ENCODE data around the gene LRP2.
"Not testable (repeated sequence)": the region's sequence is repeated elsewhere in the genome, so short reads cannot be mapped to it uniquely, and the experiment has no call there.

Gene LRP2

DNA sequence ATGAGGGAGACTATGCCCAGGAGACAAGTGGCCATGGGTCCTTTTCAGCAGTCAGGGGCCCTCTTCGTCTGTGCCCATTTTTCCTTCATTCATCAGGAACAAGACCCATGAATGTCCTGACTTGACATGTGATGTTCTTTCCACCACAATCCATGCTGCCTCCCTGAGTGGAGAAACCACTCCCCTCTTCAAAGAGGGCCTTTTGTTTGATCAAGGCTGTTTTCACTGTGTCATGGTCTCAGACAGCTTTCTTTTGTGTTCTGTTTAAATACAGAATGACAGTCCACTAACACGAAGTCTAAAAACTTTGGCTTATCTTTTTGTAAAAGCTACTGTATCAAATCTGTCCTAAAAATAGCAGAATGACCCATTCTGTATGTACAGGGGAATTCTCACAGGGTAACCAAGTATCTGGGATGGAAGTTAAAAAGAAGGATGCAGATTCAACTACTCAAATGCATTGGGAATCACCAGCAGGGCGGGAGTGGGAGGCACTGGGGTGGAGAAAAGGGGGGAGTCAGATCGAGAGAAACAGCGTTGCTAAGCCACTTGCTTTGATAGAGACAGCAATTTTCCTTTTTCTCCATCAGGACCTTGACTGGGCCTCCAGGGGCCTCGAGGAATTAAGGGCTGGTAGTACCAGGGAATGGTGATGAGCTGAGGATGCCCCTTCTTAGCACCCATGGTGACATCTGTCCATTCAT is 13.9 kb downstream of the LRP2 start:
- DNase-seq (ENCODE audit: low spot score): no peak

GRCh38 chr2:169345486-169346437 is 16.6 kb downstream of the LRP2 start:
- DNase-seq (ENCODE audit: low spot score): no peak

- DNase-seq (ENCODE audit: low spot score): no peak
Observed at GRCh38 chr2:169344736-169345485, 17.4 kb downstream of the LRP2 start.

- DNase-seq (ENCODE audit: low spot score): no peak
Observed at GRCh38 chr2:169343202-169343601, 19.1 kb downstream of the LRP2 start.

GRCh38 chr2:169339657-169340056 is 22.7 kb downstream of the LRP2 start:
- no peak for DNase-seq (ENCODE audit: low spot score)

DNA sequence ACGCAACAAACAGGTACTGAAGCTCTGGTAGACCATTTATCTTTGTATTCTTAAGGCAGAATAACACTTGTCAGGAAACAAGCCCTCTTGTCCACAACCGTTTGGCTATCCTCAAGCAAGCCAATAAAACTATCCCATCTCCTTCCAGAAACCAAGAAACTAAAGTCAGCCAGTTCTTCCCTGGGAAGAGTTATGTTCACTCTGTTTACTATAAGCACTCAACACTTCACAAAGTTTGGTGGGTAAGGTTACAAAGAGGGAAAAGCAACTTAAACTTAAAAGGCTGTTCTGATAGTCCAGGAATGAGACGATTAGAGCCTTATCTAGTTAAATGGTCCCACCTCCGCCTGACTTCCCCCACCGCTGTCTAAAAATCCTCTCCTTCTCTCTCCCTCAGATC is 25.6 kb downstream of the LRP2 start:
- DNase-seq (ENCODE audit: low spot score): no peak

DNA sequence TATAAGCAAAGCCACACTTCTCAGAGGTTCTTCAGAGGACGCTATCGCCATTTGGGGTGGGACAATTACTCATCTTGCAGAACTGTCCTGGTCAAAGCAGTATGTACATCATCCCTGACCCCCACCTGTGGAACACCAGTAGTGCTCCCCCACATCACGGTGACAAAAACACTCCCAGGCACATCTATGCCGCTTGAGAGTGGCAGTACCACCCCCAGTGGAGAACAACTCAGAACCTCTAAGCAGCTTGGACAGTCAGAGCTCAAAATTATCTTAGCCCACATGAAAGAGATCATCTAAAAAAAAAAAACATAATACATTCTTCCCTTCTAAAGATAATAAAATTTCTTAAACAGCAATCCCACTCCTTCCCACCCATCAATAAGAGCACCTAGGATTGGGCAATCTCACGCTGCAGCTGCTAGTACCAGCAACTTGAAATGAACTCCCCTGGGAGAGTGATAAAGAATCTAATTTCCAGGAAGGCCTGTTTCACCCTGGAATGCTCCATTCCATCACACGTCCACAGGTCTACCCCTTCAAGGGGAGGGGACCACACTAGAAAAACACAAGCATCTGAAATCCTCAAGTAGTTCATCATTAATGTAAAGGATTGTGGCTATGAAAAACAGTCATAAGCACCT is 31.7 kb downstream of the LRP2 start:
- DNase-seq (ENCODE audit: low spot score): no peak

DNA sequence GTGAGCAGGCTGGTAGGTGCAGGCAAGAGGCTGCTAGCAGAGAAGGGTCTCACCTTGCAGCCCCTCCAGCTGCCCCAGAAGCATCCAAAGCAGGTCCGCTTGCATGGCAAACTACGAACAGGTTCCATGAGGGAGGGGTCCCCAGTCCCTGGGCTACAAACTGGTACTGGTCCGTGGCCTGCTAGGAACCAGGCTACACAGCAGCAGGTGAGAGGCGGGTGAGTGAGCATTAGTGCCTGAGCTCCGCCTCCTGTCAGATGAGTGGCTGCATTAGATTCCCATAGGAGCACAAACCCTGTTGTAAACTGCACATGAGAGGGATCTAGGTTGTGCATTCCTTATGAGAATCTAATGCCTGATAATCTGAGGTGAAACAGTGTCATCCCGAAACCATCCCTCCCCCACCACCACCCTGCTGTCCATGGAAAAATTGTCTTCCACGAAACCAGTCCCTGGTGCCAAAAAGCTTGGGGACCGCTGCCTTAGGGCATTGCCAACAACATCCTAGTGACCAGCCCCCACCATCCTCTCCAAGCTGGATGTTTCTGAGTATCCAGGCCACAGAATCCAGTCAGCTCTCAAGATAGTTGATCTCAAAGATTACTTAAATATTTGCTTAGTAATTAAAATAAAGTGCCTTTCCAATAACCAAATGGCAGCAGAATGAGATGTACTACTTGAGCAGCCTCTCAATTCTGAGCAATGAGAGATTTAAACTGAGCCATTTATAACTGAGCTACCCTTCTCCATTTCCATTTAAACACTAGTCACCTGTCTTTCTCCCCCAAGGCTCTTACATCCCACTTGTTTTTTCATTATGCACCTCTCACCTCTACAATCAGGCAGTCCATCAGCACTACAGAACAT is 32.4 kb downstream of the LRP2 start:
- DNase-seq (ENCODE audit: low spot score): no peak

DNA sequence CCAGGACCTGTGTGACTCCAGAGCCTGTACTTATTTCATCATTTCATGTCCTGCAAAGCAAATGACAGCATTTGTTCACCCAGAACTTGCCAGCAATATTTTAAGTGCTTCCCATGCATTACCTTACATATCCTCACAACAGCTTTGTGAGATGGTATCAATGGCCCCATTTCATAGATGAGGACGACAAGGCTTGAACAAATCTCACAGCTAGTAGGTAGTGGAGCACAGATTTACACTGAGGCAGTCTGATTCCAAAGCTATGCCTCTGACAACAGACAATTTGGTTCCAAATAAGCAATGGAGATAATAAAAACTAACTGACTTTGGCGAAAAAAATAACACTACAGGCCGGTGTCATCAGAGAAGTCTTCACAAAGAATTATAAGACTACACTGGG is 33.5 kb downstream of the LRP2 start:
- DNase-seq (ENCODE audit: low spot score): no peak

GRCh38 chr2:169327837-169328236 is 34.5 kb downstream of the LRP2 start:
- not testable (repeated sequence) for DNase-seq (ENCODE audit: low spot score)

DNA sequence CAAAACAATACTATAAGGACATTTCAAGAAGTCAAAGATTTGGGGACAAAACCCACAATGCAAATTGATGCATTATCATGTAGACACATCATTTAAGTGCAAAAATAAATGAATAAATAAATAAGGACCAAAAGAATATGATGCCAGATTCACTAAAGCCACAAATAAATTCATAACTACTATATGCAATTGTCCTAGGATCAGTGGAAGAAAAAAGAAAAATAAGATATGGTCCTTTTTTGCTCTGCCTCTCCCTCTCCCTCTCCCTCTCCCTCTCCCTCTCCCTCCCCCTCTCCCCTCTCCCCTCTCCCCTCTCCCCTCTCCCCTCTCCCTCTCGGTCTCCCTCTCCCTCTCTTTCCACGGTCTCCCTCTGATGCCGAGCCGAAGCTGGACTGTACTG is 36.4 kb downstream of the LRP2 start:
- not testable (repeated sequence) for DNase-seq (ENCODE audit: low spot score)

DNA sequence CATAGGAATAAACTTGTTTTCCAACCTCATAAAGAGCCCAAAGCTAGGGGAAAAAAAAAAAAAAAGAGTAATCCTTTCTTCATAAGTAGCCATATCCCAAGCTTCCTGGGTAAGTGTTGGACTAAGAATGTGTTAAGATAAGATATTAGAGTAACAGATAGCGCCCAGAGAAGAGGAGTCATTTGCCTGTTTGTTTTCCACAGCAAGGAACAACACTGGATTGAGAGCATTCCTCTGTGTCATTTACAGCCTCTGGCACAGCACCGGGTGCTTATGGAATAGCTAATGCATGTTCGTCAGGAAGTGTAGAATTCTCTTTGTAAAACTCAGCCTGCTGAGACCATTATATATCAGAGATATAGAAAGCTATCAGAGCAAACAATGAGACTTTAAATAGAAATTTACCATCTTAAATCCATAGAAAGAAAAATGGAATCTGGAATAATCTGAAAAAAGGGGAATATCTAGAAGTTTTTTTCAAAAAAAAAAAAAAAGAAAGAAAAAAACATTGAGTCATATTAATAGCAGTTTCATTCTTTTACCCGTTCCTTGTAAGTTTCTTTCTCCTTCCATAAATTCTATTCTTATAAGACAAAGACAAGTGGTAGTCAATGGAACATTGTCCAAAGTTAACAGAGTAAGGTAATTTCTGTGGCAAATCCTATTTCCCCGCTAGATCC is 37.6 kb downstream of the LRP2 start:
- no peak for DNase-seq (ENCODE audit: low spot score)

GRCh38 chr2:169323841-169324240 is 38.5 kb downstream of the LRP2 start:
- no peak for DNase-seq (ENCODE audit: low spot score)

GRCh38 chr2:169320561-169320960 is 41.8 kb downstream of the LRP2 start:
- DNase-seq (ENCODE audit: low spot score): no peak

DNA sequence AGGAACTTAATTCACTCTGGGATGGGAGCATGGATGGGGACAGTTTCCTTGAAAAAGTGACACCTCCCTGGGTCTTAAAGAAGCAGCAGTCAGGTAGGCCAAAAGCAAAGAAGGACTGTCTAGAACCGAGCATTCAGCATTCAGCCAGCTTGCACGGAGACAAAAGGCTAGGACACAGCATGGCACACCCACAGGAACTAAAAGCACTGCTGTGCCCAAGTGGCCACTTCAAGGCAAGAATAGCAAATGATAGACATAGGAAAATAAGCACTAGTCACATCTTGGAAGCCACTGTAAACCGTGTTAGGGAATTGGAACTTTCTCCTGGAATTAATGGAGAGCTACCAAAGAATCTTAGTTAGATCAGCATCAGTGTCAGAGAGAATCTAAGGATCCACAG is 47.0 kb downstream of the LRP2 start:
- DNase-seq (ENCODE audit: low spot score): no peak

DNA sequence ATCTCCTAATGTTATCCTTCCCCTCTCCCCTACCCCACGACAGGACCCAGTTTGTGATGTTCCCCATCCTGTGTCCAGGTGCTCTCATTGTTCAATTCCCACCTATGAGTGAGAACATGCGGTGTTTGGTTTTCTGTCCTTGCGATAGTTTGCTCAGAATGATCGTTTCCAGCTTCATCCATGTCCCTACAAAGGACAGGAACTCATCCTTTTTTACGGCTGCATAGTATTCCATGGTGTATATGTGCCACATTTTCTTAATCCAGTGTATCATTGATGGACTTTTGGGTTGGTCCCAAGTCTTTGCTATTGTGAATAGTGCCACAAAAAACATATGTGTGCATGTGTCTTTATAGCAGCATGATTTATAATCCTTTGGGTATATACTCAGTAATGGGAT is 54.0 kb downstream of the LRP2 start:
- DNase-seq (ENCODE audit: low spot score): not testable (repeated sequence)

DNA sequence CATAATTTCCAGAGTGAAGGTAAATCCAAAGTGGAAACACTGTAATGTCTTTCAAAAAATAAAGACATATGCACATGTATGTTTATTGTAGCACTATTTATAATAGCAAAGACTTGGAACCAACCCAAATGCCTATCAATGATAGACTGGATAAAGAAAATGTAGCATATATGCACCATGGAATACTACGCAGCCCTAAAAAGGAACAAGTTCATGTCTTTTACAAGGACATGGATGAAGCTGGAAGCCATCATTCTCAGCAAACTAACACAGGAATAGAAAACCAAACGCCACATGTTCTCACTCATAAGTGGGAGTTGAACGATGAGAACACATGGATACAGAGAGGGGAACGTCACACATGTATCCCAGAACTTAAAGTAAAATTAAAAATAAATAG is 57.6 kb downstream of the LRP2 start:
- DNase-seq (ENCODE audit: low spot score): not testable (repeated sequence)

GRCh38 chr2:169303579-169304305 is 58.6 kb downstream of the LRP2 start:
- no peak for DNase-seq (ENCODE audit: low spot score)

DNA sequence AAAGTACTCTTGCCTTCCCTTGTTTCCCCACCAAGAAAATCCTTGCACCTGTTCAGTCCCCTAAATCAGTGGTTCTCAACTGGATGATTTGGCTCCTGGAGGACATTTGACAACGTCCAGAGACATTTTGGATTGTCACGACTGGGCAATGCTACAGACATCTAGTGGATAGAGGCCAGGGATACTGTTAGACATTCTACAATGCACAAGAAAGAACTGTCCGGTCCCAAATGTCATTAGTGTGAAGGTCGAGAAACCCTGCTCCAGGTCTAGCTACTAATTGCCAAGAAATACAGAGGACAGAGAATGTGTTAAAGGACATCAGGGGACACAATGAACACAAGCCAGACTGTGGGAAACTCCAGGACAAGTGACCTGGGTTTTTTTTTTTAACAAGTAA is 60.0 kb downstream of the LRP2 start:
- no peak for DNase-seq (ENCODE audit: low spot score)

All from AG08395 (cell line).